CD4-positive, alpha-beta T cell (primary cell): ENCODE data around the gene OXCT1. TPM values are rescaled to one million over a fixed set of nuclear protein-coding genes. Genes with fewer than 3 reads are reported as not detected.

Source experiments
- ATAC-seq: fragments of 200-7000 bp; cut with Tn5 transposase; one replicate; pipeline ENCODE4 v1.10.0; 2022; ENCODE audit warnings: mild to moderate bottlenecking; ENCODE audit not compliant: poor library complexity
- CTCF ChIA-PET: fragments of 350-600 bp; sonication (Branson Sonifier 250); formaldehyde crosslinking; loops from one replicate; lab custom pipeline; 2021; ENCODE audit warnings: antibody characterized with exemption, inconsistent platforms; lab: Charles Lee
- POLR2A ChIA-PET: fragments of 350-600 bp; sonication (Branson Sonifier 250); formaldehyde crosslinking; loops from one replicate; lab custom pipeline; 2021; ENCODE audit warnings: antibody characterized with exemption, inconsistent platforms; lab: Charles Lee
- DNase-seq, 14 experiments: peaks; one replicate each; pipeline ENCODE4 v3.0.0-alpha.2; 2013 to 2020; ENCODE audit warnings: mixed read lengths in 2 of 14
- H3K27ac ChIP-seq, 2 donors: one replicate each; pipeline versions ENCODE4 v1.5.1 to v1.7.0; 2013; ENCODE audit warnings: low read length in 2 of 2, low read depth in 1 of 2, mild to moderate bottlenecking in 1 of 2
- H3K27me3 ChIP-seq, 2 experiments: 1 replicate in 1 of 2; 2 replicates in 1 of 2; pipeline versions ENCODE4 v1.6.1 to v1.7.0; 2013; ENCODE audit warnings: low read length in 2 of 2, control low read depth in 1 of 2, mild to moderate bottlenecking in 1 of 2, moderate library complexity in 1 of 2; ENCODE audit not compliant: insufficient read depth in 2 of 2, control insufficient read depth in 1 of 2
- H3K36me3 ChIP-seq: one replicate; pipeline ENCODE4 v1.6.1; 2013; ENCODE audit warnings: low read length, control low read depth; ENCODE audit not compliant: insufficient read depth
- H3K4me1 ChIP-seq: one replicate; pipeline ENCODE4 v1.6.1; 2013; ENCODE audit warnings: low read length, control low read depth; ENCODE audit not compliant: insufficient read depth
- H3K4me3 ChIP-seq: one replicate; pipeline ENCODE4 v1.5.1; 2013; ENCODE audit warnings: mild to moderate bottlenecking, low read length, moderate library complexity
- H3K9me3 ChIP-seq, 2 experiments: 1 replicate in 1 of 2; 2 replicates in 1 of 2; pipeline versions ENCODE4 v1.6.1 to v1.7.0; 2013; ENCODE audit warnings: low read length in 2 of 2, mild to moderate bottlenecking in 2 of 2, control low read depth in 1 of 2, moderate library complexity in 1 of 2; ENCODE audit not compliant: control insufficient read depth in 1 of 2, insufficient read depth in 1 of 2
- H3K27ac Mint-ChIP-seq: one replicate; pipeline ENCODE4 v1.8.0; 2020; ENCODE audit warnings: mixed read lengths
- H3K27me3 Mint-ChIP-seq: one replicate; pipeline ENCODE4 v1.8.0; 2021; ENCODE audit warnings: mixed read lengths
- H3K36me3 Mint-ChIP-seq: one replicate; pipeline ENCODE4 v1.8.0; 2021; ENCODE audit warnings: low read depth, mixed read lengths
- H3K4me1 Mint-ChIP-seq: one replicate; pipeline ENCODE4 v1.8.0; 2021; ENCODE audit warnings: low read depth, mixed read lengths
- H3K4me3 Mint-ChIP-seq: one replicate; pipeline ENCODE4 v1.8.0; 2020; ENCODE audit warnings: mild to moderate bottlenecking, mixed read lengths
- H3K9me3 Mint-ChIP-seq: one replicate; pipeline ENCODE4 v1.8.0; 2020; ENCODE audit warnings: mixed read lengths
- intact Hi-C, 2 experiments: fragments of 100-400 bp; cut with DNase I in 1 of 2; cut with micrococcal nuclease in 1 of 2; formaldehyde crosslinking; loops; one replicate each; pipeline versions ENCODE4 v1.15.1 to v1.9.0; 2023 to 2025; cut with DNase I, micrococcal nuclease
- total RNA-seq, 174 experiments: library from RNA in 2 of 174; stranded (reverse) in 2 of 174; gene quantifications; one replicate each; pipeline ENCODE4 v1.2.3 and lab custom pipeline; 2021 to 2026
- TF ChIP-seq, protein P1 (sequence below): fragments of 200-600 bp; IDR thresholded peaks from one replicate; pipeline ENCODE4 v1.8.0; 2022; ENCODE audit warnings: antibody characterized with exemption, mild to moderate bottlenecking

Gene OXCT1
- total RNA-seq, 2 experiments from 2014 or later, result 14.7 to 15.3 TPM

DNA sequence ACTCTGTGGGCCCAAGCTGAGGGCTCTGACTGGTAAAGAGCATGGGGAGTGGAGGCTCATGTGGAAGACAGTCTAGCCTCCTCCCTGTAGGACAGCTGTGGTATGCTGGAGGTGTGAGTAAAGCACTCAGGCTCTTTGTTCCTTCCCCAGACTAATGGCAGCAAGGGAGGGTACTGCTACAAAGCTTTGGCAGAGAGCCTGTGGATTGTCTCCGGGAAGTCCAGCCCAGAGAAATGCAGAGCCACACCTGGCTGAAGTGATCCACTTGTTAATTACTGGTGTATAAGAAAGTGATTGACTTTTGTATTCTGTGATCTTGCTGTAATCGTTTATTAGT, 161.7 kb downstream of the OXCT1 start:
- Histone ChIP-seq H3K4me3 (no peak overlapping the region), H3K4me1 (no peaks in the 10 kb centered on the region), H3K36me3 (no peaks in the 10 kb centered on the region), H3K27ac (no peak overlapping the region), H3K27me3 (no peaks in the 10 kb centered on the region), H3K9me3 (peaks cover 10 to 13% of the 10 kb centered on the region in 2 experiments)
- DNase-seq (no peak), ATAC-seq (no peak)
- Mint-ChIP-seq H3K4me1 (no peaks in the 10 kb centered on the region), H3K27me3 (peaks cover 6% of the 10 kb centered on the region), H3K27ac (no peak overlapping the region), H3K9me3 (peaks cover 20% of the 10 kb centered on the region), H3K36me3 (no peaks in the 10 kb centered on the region), H3K4me3 (no peak overlapping the region)
- TF ChIP-seq, protein P1, sequence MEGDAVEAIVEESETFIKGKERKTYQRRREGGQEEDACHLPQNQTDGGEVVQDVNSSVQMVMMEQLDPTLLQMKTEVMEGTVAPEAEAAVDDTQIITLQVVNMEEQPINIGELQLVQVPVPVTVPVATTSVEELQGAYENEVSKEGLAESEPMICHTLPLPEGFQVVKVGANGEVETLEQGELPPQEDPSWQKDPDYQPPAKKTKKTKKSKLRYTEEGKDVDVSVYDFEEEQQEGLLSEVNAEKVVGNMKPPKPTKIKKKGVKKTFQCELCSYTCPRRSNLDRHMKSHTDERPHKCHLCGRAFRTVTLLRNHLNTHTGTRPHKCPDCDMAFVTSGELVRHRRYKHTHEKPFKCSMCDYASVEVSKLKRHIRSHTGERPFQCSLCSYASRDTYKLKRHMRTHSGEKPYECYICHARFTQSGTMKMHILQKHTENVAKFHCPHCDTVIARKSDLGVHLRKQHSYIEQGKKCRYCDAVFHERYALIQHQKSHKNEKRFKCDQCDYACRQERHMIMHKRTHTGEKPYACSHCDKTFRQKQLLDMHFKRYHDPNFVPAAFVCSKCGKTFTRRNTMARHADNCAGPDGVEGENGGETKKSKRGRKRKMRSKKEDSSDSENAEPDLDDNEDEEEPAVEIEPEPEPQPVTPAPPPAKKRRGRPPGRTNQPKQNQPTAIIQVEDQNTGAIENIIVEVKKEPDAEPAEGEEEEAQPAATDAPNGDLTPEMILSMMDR, result no peak
- POLR2A ChIA-PET, result no interaction called here
- CTCF ChIA-PET, result no interaction called here
- intact Hi-C loops, result no loop called here

- DNase-seq (no peak), ATAC-seq (no peak)
- Histone ChIP-seq H3K4me1 (no peaks in the 10 kb centered on the region), H3K4me3 (no peak overlapping the region), H3K9me3 (peaks cover 8 to 10% of the 10 kb centered on the region in 2 experiments), H3K27ac (no peak overlapping the region), H3K36me3 (no peaks in the 10 kb centered on the region), H3K27me3 (no peaks in the 10 kb centered on the region)
- TF ChIP-seq, protein P1, result no peak
- intact Hi-C loops, result no loop called here
- H3K36me3 Mint-ChIP-seq, result no peaks in the 10 kb centered on the region
- peaks cover 6% of the 10 kb centered on the region for H3K27me3 Mint-ChIP-seq
- no peaks in the 10 kb centered on the region for H3K4me1 Mint-ChIP-seq
- H3K27ac Mint-ChIP-seq, result no peak overlapping the region
- CTCF ChIA-PET, result interaction anchor here (0.6 kb wide), 1 partner anchor 53 kb away, joined by 3 read pairs; no protein-coding TSS in a partner anchor
- POLR2A ChIA-PET, result no interaction called here
- peaks cover 20% of the 10 kb centered on the region for H3K9me3 Mint-ChIP-seq
- no peak overlapping the region for H3K4me3 Mint-ChIP-seq
Measured at GRCh38 chr5:41707853-41708603, 162.2 kb downstream of the OXCT1 start.

- Histone ChIP-seq H3K9me3 (no peaks in the 10 kb centered on the region), H3K4me1 (no peaks in the 10 kb centered on the region), H3K27me3 (no peaks in the 10 kb centered on the region), H3K4me3 (no peak overlapping the region), H3K27ac (no peak overlapping the region), H3K36me3 (no peaks in the 10 kb centered on the region)
- DNase-seq (no peak), ATAC-seq (no peak)
- ChIA-PET POLR2A (no interaction called here), CTCF (no interaction called here)
- Mint-ChIP-seq H3K27ac (no peak overlapping the region), H3K4me3 (no peak overlapping the region), H3K36me3 (no peaks in the 10 kb centered on the region), H3K27me3 (peaks cover 16% of the 10 kb centered on the region), H3K4me1 (no peaks in the 10 kb centered on the region), H3K9me3 (peaks cover 3% of the 10 kb centered on the region)
- TF ChIP-seq, protein P1, result no peak
- intact Hi-C loops, result no loop called here
Measured at GRCh38 chr5:41695920-41696582, 174.2 kb downstream of the OXCT1 start.
